Spleen (tissue), 11 donors: Measurements from ENCODE around the gene CSNK2A1. TPM values are rescaled to one million over a fixed set of nuclear protein-coding genes. Genes with fewer than 3 reads are reported as not detected.

Source experiments
- DNase-seq: peaks from one replicate; pipeline ENCODE4 v3.0.0-alpha.2; 2020
- H3K27ac ChIP-seq, 8 donors: fragments of 200-600 bp; sonication (generic) in 7 of 8; 1 replicate in 4 of 8; 2 replicates in 4 of 8; pipeline versions ENCODE4 v1.5.0 to v1.8.0; 2016 to 2021; ENCODE audit warnings: inconsistent platforms in 4 of 8, mild to moderate bottlenecking in 4 of 8, moderate library complexity in 1 of 8
- H3K27me3 ChIP-seq, 7 donors: fragments of 200-600 bp; sonication (generic) in 6 of 7; replicated peaks in 1 of 7; 1 replicate in 4 of 7; 2 replicates in 3 of 7; pipeline versions ENCODE4 v1.5.0 to v1.8.0; 2016 to 2021; ENCODE audit warnings: inconsistent platforms in 3 of 7, mild to moderate bottlenecking in 1 of 7
- H3K36me3 ChIP-seq, 6 donors: fragments of 200-600 bp; sonication (generic) in 5 of 6; 1 replicate in 4 of 6; 2 replicates in 2 of 6; pipeline versions ENCODE4 v1.5.0 to v1.8.0; 2016 to 2021; ENCODE audit warnings: inconsistent platforms in 2 of 6
- H3K4me1 ChIP-seq, 6 donors: fragments of 200-600 bp; sonication (generic) in 5 of 6; 1 replicate in 3 of 6; 2 replicates in 3 of 6; pipeline versions ENCODE4 v1.5.0 to v1.8.0; 2016 to 2021; ENCODE audit warnings: inconsistent platforms in 3 of 6
- H3K4me3 ChIP-seq, 8 donors: fragments of 200-600 bp; sonication (generic) in 7 of 8; 1 replicate in 4 of 8; 2 replicates in 4 of 8; pipeline versions ENCODE4 v1.5.0 to v1.8.0; 2016 to 2021; ENCODE audit warnings: inconsistent platforms in 4 of 8, mild to moderate bottlenecking in 4 of 8, moderate library complexity in 2 of 8
- H3K9me3 ChIP-seq, 8 donors: fragments of 200-600 bp; sonication (generic) in 7 of 8; 1 replicate in 4 of 8; 2 replicates in 4 of 8; pipeline versions ENCODE4 v1.5.0 to v1.8.0; 2016 to 2021; ENCODE audit warnings: inconsistent platforms in 4 of 8
- CTCF ChIP-seq, 11 experiments: fragments of 200-600 bp in 7 of 11; fragments of 450-650 bp in 4 of 11; sonication (generic) in 4 of 11; IDR thresholded peaks in 8 of 11; conservative IDR thresholded peaks in 3 of 11; 1 replicate in 7 of 11; 2 replicates in 4 of 11; pipeline versions ENCODE4 v1.4.0 to v1.8.0; 2016 to 2021; ENCODE audit warnings: antibody characterized with exemption in 11 of 11, inconsistent platforms in 4 of 11, mild to moderate bottlenecking in 1 of 11
- POLR2A ChIP-seq, 3 donors: fragments of 450-650 bp; IDR thresholded peaks; one replicate each; pipeline ENCODE4 v1.5.1; 2017; ENCODE audit warnings: antibody characterized with exemption in 3 of 3, mild to moderate bottlenecking in 1 of 3
- POLR2AphosphoS5 ChIP-seq, 3 donors: sonication (generic); formaldehyde crosslinking; IDR thresholded peaks; one replicate each; pipeline ENCODE4 v1.5.1; 2017; ENCODE audit warnings: antibody characterized with exemption in 3 of 3
- WGBS, 5 donors: extraction: QIAGEN DNeasy Blood & Tissue Kit in 3 of 5; methylation state at CpG; one replicate each; pipeline versions ENCODE4 v1.1.5 to v1.1.7; 2013 to 2018; 5-methylcytosine and 5-hydroxymethylcytosine counted together
- intact Hi-C: fragments of 100-400 bp; cut with DNase I; formaldehyde crosslinking; loops from one replicate; pipeline ENCODE4 v1.15.0; 2023; ENCODE audit warnings: low total_unique reads
- polyA plus RNA-seq, 3 donors: library from polyadenylated mRNA; stranded (reverse); fragments of 200-250 nt; gene quantifications; one replicate each; pipeline ENCODE4 v1.2.1, GENCODE V29; 2013
- total RNA-seq, 7 donors: library from RNA; depleted of rRNA in 3 of 7; stranded (reverse); fragments of >200 nt in 3 of 7; fragmentation: NEBNext Ultra II Directional in 4 of 7; extraction: Animal tissue kit (Norgen Biotek cat#: 25700) in 4 of 7; gene quantifications; one replicate each; pipeline versions ENCODE4 v1.1.0 to v1.2.1, GENCODE V29; 2016 to 2021
- donor health status: healthy with polysubstance abuse.
- donor health status: DM: no; HTN: no; CAD: no; lungs with moderate emphysema.
- donor health status: DM: no; HTN: no; CAD: no.
- donor health status: Bipolar disorder and iron deficiency.
- donor health status: healthy.
- donor health status: DM: no; HTN: no; CAD: no.
- donor health status: DM: yes; HTN: yes; CAD: no.

The CSNK2A1 gene
- total and polyA plus RNA-seq, 10 donors = 16.4 to 92.9 (median 88.1) TPM

GRCh38 chr20:588932-589672, 45.5 kb upstream of the CSNK2A1 start:
- 67 to 91% (median 82%) methylated on average over 10 of the region's 10 CpGs for WGBS, 5 donors
- no peaks in the 10 kb centered on the region for H3K4me1 ChIP-seq

GRCh38 chr20:588476-588875, 44.9 kb upstream of the CSNK2A1 start:
- intact Hi-C loops = no loop called here
- H3K36me3 ChIP-seq = no peaks in the 10 kb centered on the region
- 32 to 38% (median 35%) methylated on average over 3 of the region's 3 CpGs for WGBS, 5 donors
- DNase-seq = no peak
- H3K27ac ChIP-seq = no peak overlapping the region
- H3K27me3 ChIP-seq = peaks cover 0 to 33% (median 0%) of the 10 kb centered on the region in 7 donors
- H3K4me3 ChIP-seq = no peak overlapping the region
- H3K4me1 ChIP-seq = no peaks in the 10 kb centered on the region
- TF ChIP-seq POLR2AphosphoS5 (IDR thresholded peaks at IDR 0.05) (no peak), CTCF (IDR thresholded peaks at IDR 0.05 in 8 of 11, conservative IDR thresholded peaks at IDR 0.05 in 3 of 11) (no peak), POLR2A (IDR thresholded peaks at IDR 0.05) (no peak)
- no peaks in the 10 kb centered on the region for H3K9me3 ChIP-seq

More at GRCh38 chr20:588932-589672, 45.5 kb upstream of the CSNK2A1 start:
- Histone ChIP-seq H3K9me3 (no peaks in the 10 kb centered on the region), H3K27me3 (peaks cover 0 to 34% (median 0%) of the 10 kb centered on the region in 7 donors), H3K36me3 (no peaks in the 10 kb centered on the region), H3K27ac (no peak overlapping the region), H3K4me3 (no peak overlapping the region)
- intact Hi-C loops = no loop called here
- DNase-seq = no peak
- TF ChIP-seq POLR2AphosphoS5 (IDR thresholded peaks at IDR 0.05) (no peak), CTCF (IDR thresholded peaks at IDR 0.05 in 8 of 11, conservative IDR thresholded peaks at IDR 0.05 in 3 of 11) (no peak), POLR2A (IDR thresholded peaks at IDR 0.05) (no peak)

GRCh38 chr20:584971-585301, 41.3 kb upstream of the CSNK2A1 start:
- Histone ChIP-seq H3K27me3 (peaks cover 0 to 55% (median 3%) of the 10 kb centered on the region in 7 donors), H3K9me3 (no peaks in the 10 kb centered on the region), H3K36me3 (no peaks in the 10 kb centered on the region), H3K27ac (no peak overlapping the region), H3K4me1 (no peaks in the 10 kb centered on the region), H3K4me3 (no peak overlapping the region)
- no peak for DNase-seq
- 70 to 84% (median 73%) methylated on average over 7 of the region's 7 CpGs for WGBS, 5 donors
- intact Hi-C loops = no loop called here
- TF ChIP-seq POLR2A (IDR thresholded peaks at IDR 0.05) (no peak), POLR2AphosphoS5 (IDR thresholded peaks at IDR 0.05) (no peak), CTCF (IDR thresholded peaks at IDR 0.05 in 8 of 11, conservative IDR thresholded peaks at IDR 0.05 in 3 of 11) (no peak)

- WGBS, 5 donors = 70 to 81% (median 78%) methylated on average over 8 of the region's 8 CpGs
- intact Hi-C loops = no loop called here
- TF ChIP-seq POLR2A (IDR thresholded peaks at IDR 0.05) = no peak
- no peak for DNase-seq
- Histone ChIP-seq H3K9me3 (no peaks in the 10 kb centered on the region), H3K4me3 (no peak overlapping the region), H3K27me3 (peaks cover 0 to 55% (median 3%) of the 10 kb centered on the region in 7 donors), H3K4me1 (no peaks in the 10 kb centered on the region), H3K36me3 (no peaks in the 10 kb centered on the region), H3K27ac (no peak overlapping the region)
These were observed 40.8 kb upstream of the CSNK2A1 start for GRCh38 chr20:584161-584970.
